ENCODE results near the gene COL7A1. TPM values are rescaled to one million over a fixed set of nuclear protein-coding genes. Genes with fewer than 3 reads are reported as not detected.

Gene COL7A1
- total RNA-seq, 5 donors from 2014 or later (not counting 1 experiment from before 2014, with no cell fraction given): 0.33 to 2.3 (median 1.3) TPM

DNA sequence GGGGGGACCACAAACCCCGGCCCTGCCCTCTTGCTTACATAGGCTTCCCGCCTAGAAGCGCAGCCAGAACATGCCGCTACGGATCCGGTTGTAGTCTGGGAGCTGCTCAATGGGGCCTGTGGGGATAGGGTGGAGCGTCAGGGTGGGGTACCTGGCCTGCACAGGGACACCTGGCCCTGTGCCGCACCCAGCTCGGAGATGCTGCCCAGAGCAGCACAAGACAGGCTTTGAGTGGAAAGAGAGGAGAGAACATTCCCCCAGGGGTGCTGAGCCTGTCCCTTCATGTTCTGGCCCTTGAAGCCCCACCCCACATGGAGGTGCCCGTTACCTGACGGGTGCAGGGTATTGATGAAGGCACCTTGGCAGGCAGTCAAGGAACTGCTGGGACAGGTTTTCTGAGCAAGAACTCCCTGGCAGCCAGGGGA is 4.0 kb upstream of the COL7A1 start:
- POLR2A ChIA-PET: no interaction called here
- H3K36me3 Mint-ChIP-seq: peaks cover 33% of the 10 kb centered on the region
- Histone ChIP-seq H3K4me3 (ENCODE audit: control insufficient read depth in 1 of 2, extremely low read depth in 1 of 2, low read length in 1 of 2) (no peak overlapping the region), H3K4me1 (ENCODE audit: control insufficient read depth in 1 of 2, extremely low read depth in 1 of 2, insufficient read depth in 2 of 2, low read length in 2 of 2) (peaks cover 0 to 8% of the 10 kb centered on the region in 2 experiments), H3K27ac (ENCODE audit: low read length) (no peak overlapping the region), H3K36me3 (ENCODE audit: control insufficient read depth in 2 of 2, extremely low read depth in 1 of 2, insufficient read depth in 1 of 2, low read length in 1 of 2) (peaks cover 30 to 62% of the 10 kb centered on the region in 2 donors), H3K9me3 (no peaks in the 10 kb centered on the region), H3K27me3 (replicated peaks in 1 of 2; ENCODE audit: control insufficient read depth in 2 of 2, extremely low read depth in 1 of 2, insufficient read depth in 2 of 2, low read length in 1 of 2) (peaks cover 0 to 22% of the 10 kb centered on the region in 2 experiments)
- peak overlapping the region in 1 of 2 donors; percentile 58 for H3K27ac Mint-ChIP-seq
- CTCF ChIA-PET: no interaction called here
- 90% methylated on average over 10 of the region's 11 CpGs for WGBS (ENCODE audit: insufficient coverage)
- DNase-seq (no peak), ATAC-seq (replicated peaks in 1 of 4) (no peak)
- H3K9me3 Mint-ChIP-seq: no peaks in the 10 kb centered on the region
- H3K4me1 Mint-ChIP-seq: peaks cover 6 to 9% (median 6%) of the 10 kb centered on the region in 3 donors
- H3K27me3 Mint-ChIP-seq: peaks cover 9 to 14% of the 10 kb centered on the region in 2 donors
- no peak overlapping the region for H3K4me3 Mint-ChIP-seq

DNA sequence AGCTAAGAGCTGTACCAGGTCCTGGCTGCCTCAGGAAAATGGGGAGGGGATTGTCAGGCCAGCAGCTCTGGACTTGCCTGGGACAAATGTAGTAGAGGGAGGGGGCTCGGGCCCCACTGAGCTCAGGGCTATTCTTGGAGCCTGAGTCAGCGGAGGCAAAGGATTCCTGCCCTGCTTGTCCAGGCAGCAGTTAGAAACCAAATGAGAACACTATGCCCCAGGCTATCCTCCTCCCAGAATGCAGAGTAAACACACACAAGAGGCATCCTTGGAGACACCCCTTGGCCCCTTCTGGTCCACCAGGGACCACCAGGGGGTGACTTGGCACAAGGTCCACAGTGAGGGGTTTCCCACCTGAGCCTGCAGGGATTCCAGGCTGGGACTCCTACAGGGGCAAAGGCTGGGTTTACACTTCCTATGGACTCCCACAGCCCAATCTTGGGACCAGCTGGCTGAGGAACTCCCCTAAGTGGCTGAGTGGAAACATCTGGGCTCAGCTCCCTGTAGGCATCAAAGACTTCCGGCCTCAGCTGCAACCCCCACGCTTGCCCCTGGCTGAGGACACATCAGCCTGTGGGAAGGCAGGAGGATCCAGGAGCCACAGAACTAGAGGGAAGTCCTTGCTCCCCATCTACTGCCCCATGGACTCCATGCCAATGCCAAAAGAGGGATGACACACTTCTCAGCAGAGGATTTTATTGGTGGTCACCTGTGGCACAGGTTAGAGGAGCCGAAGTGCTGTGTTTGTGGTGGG is 3.4 kb upstream of the COL7A1 start:
- WGBS (ENCODE audit: insufficient coverage): 96% methylated on average over 2 of the region's 5 CpGs

DNA sequence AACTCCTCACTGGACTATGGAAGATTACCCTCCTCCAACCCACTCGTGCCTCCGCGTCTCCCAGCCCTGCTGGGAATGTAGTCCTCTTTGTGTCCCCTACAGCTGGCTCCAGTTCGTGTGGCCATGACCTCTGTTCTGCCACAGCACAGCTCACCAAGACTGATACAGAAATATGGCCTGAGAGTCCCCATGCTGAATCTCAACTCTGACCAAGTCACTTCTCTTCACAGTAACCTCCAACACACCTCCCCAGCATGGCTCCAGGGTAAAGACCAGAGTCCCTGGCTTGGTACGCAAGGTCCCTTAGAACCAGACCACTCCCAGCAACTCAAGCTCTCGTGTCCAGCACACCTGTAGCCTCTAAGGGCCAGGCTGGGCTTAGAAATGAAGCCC is 2.3 kb upstream of the COL7A1 start:
- no peak overlapping the region for H3K27ac Mint-ChIP-seq
- 91% methylated on average over 6 of the region's 6 CpGs for WGBS (ENCODE audit: insufficient coverage)
- Histone ChIP-seq H3K9me3 (no peaks in the 10 kb centered on the region), H3K4me3 (ENCODE audit: control insufficient read depth in 1 of 2, extremely low read depth in 1 of 2, low read length in 1 of 2) (no peak overlapping the region), H3K36me3 (ENCODE audit: control insufficient read depth in 2 of 2, extremely low read depth in 1 of 2, insufficient read depth in 1 of 2, low read length in 1 of 2) (peaks cover 17 to 45% of the 10 kb centered on the region in 2 donors), H3K27me3 (replicated peaks in 1 of 2; ENCODE audit: control insufficient read depth in 2 of 2, extremely low read depth in 1 of 2, insufficient read depth in 2 of 2, low read length in 1 of 2) (peaks cover 0 to 38% of the 10 kb centered on the region in 2 experiments), H3K27ac (ENCODE audit: low read length) (no peak overlapping the region), H3K4me1 (ENCODE audit: control insufficient read depth in 1 of 2, extremely low read depth in 1 of 2, insufficient read depth in 2 of 2, low read length in 2 of 2) (peaks cover 0 to 8% of the 10 kb centered on the region in 2 experiments)
- H3K27me3 Mint-ChIP-seq: peaks cover 13 to 27% of the 10 kb centered on the region in 2 donors
- ChIA-PET POLR2A (no interaction called here), CTCF (no interaction called here)
- H3K4me3 Mint-ChIP-seq: no peak overlapping the region
- DNase-seq: no peak
- peaks cover 6 to 9% (median 6%) of the 10 kb centered on the region in 3 donors for H3K4me1 Mint-ChIP-seq
- no peak for ATAC-seq (replicated peaks in 1 of 4)
- H3K36me3 Mint-ChIP-seq: peaks cover 24% of the 10 kb centered on the region
- no peaks in the 10 kb centered on the region for H3K9me3 Mint-ChIP-seq

More for the DNA sequence above, 3.4 kb upstream of the COL7A1 start:
- no peak overlapping the region for H3K4me3 ChIP-seq (ENCODE audit: control insufficient read depth in 1 of 2, extremely low read depth in 1 of 2, low read length in 1 of 2)
- H3K9me3 ChIP-seq: no peaks in the 10 kb centered on the region
- peaks cover 0 to 27% of the 10 kb centered on the region in 2 experiments for H3K27me3 ChIP-seq (replicated peaks in 1 of 2; ENCODE audit: control insufficient read depth in 2 of 2, extremely low read depth in 1 of 2, insufficient read depth in 2 of 2, low read length in 1 of 2)
- POLR2A ChIA-PET: no interaction called here
- DNase-seq (no peak), ATAC-seq (replicated peaks in 1 of 4) (no peak)
- H3K27ac Mint-ChIP-seq: no peak overlapping the region
- H3K27ac ChIP-seq (ENCODE audit: low read length): no peak overlapping the region
- peaks cover 33% of the 10 kb centered on the region for H3K36me3 Mint-ChIP-seq
- peaks cover 0 to 8% of the 10 kb centered on the region in 2 experiments for H3K4me1 ChIP-seq (ENCODE audit: control insufficient read depth in 1 of 2, extremely low read depth in 1 of 2, insufficient read depth in 2 of 2, low read length in 2 of 2)
- H3K4me1 Mint-ChIP-seq: peaks cover 6 to 9% (median 6%) of the 10 kb centered on the region in 3 donors
- H3K27me3 Mint-ChIP-seq: peaks cover 9 to 16% of the 10 kb centered on the region in 2 donors
- peaks cover 26 to 56% of the 10 kb centered on the region in 2 donors for H3K36me3 ChIP-seq (ENCODE audit: control insufficient read depth in 2 of 2, extremely low read depth in 1 of 2, insufficient read depth in 1 of 2, low read length in 1 of 2)
- H3K9me3 Mint-ChIP-seq: no peaks in the 10 kb centered on the region
- H3K4me3 Mint-ChIP-seq: no peak overlapping the region
- CTCF ChIA-PET: no interaction called here

DNA sequence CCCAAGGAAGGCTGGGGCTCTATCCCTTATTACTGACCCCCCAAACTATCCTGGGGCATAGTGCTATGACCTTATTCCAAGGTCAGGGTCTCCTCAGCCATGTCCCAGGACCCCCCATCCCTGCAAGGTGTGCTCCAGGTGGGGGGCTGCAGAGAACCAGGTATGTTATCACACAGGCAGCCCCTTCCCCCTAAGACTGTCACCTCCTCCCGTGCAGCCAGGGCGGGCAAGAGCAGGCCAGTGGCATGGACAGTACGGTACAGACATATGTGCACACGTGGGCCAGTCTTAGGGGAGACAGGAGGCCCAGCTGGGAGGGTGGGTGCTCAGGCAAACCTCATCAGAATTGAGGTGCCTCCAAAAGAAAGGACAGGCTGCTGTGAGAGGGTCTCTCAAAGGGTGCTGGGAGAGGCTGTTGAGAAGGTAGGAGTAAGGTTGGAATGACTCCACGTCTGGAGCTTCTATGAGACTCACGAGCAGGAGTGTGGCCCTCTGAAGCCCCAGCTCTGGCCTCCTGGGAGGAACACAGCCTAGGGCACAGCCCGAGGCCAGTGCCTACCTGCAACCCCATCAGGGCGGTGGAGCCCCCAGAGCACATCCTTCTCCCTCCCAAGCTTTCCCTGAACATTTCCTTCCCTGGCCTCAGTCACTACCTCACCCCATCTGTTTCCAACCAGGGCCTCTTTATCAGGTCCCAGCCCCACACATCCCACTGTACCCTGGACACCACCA is 1.7 kb upstream of the COL7A1 start:
- DNase-seq (no peak), ATAC-seq (replicated peaks in 1 of 4) (no peak)
- peaks cover 15 to 42% of the 10 kb centered on the region in 2 donors for H3K36me3 ChIP-seq (ENCODE audit: control insufficient read depth in 2 of 2, extremely low read depth in 1 of 2, insufficient read depth in 1 of 2, low read length in 1 of 2)

DNA sequence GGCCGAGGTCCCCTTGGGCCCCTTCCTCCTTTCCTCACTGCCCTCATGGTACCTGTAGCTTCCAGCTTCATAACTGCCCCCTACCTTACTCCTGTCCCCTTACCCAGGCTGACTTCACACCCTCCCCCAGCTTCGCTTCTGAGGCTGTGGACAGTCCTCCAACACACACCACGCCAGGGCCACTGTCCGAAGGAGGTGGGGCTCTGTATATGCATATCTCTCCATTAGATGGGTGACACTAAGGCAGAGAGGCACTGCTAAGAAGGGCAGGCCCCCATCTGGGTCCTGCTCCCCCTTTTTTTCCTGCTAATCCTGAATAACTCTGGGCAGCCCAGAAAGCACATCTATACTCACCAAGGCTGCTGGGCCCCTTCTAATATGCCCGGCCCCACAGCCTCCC is 1.0 kb upstream of the COL7A1 start:
- ATAC-seq (replicated peaks in 1 of 4): no peak
- H3K4me3 ChIP-seq (ENCODE audit: control insufficient read depth in 1 of 2, extremely low read depth in 1 of 2, low read length in 1 of 2): no peak overlapping the region
- 71% methylated on average over 3 of the region's 5 CpGs for WGBS (ENCODE audit: insufficient coverage)
- no peak for DNase-seq
- CTCF ChIA-PET: no interaction called here
- H3K27ac ChIP-seq (ENCODE audit: low read length): no peak overlapping the region
- Mint-ChIP-seq H3K27me3 (peaks cover 15 to 31% of the 10 kb centered on the region in 2 donors), H3K4me3 (peak overlapping the region in 1 of 3 donors; percentile 43), H3K9me3 (no peaks in the 10 kb centered on the region), H3K27ac (no peak overlapping the region), H3K4me1 (peaks cover 6 to 9% (median 6%) of the 10 kb centered on the region in 3 donors), H3K36me3 (peaks cover 21% of the 10 kb centered on the region)
- peaks cover 10 to 36% of the 10 kb centered on the region in 2 donors for H3K36me3 ChIP-seq (ENCODE audit: control insufficient read depth in 2 of 2, extremely low read depth in 1 of 2, insufficient read depth in 1 of 2, low read length in 1 of 2)
- peaks cover 0 to 8% of the 10 kb centered on the region in 2 experiments for H3K4me1 ChIP-seq (ENCODE audit: control insufficient read depth in 1 of 2, extremely low read depth in 1 of 2, insufficient read depth in 2 of 2, low read length in 2 of 2)
- H3K27me3 ChIP-seq (replicated peaks in 1 of 2; ENCODE audit: control insufficient read depth in 2 of 2, extremely low read depth in 1 of 2, insufficient read depth in 2 of 2, low read length in 1 of 2): peaks cover 0 to 50% of the 10 kb centered on the region in 2 experiments
- POLR2A ChIA-PET: no interaction called here
- no peaks in the 10 kb centered on the region for H3K9me3 ChIP-seq

More for the DNA sequence above, 1.7 kb upstream of the COL7A1 start:
- 93% methylated on average over 4 of the region's 8 CpGs for WGBS (ENCODE audit: insufficient coverage)
- peaks cover 6 to 9% (median 6%) of the 10 kb centered on the region in 3 donors for H3K4me1 Mint-ChIP-seq
- Histone ChIP-seq H3K4me1 (ENCODE audit: control insufficient read depth in 1 of 2, extremely low read depth in 1 of 2, insufficient read depth in 2 of 2, low read length in 2 of 2) (peaks cover 0 to 8% of the 10 kb centered on the region in 2 experiments), H3K4me3 (ENCODE audit: control insufficient read depth in 1 of 2, extremely low read depth in 1 of 2, low read length in 1 of 2) (no peak overlapping the region), H3K27ac (ENCODE audit: low read length) (no peak overlapping the region), H3K9me3 (no peaks in the 10 kb centered on the region), H3K27me3 (replicated peaks in 1 of 2; ENCODE audit: control insufficient read depth in 2 of 2, extremely low read depth in 1 of 2, insufficient read depth in 2 of 2, low read length in 1 of 2) (peaks cover 0 to 44% of the 10 kb centered on the region in 2 experiments)
- H3K36me3 Mint-ChIP-seq: peaks cover 21% of the 10 kb centered on the region
- H3K4me3 Mint-ChIP-seq: no peak overlapping the region
- no peaks in the 10 kb centered on the region for H3K9me3 Mint-ChIP-seq
- CTCF ChIA-PET: no interaction called here
- POLR2A ChIA-PET: no interaction called here
- peaks cover 13 to 27% of the 10 kb centered on the region in 2 donors for H3K27me3 Mint-ChIP-seq
- no peak overlapping the region for H3K27ac Mint-ChIP-seq

DNA sequence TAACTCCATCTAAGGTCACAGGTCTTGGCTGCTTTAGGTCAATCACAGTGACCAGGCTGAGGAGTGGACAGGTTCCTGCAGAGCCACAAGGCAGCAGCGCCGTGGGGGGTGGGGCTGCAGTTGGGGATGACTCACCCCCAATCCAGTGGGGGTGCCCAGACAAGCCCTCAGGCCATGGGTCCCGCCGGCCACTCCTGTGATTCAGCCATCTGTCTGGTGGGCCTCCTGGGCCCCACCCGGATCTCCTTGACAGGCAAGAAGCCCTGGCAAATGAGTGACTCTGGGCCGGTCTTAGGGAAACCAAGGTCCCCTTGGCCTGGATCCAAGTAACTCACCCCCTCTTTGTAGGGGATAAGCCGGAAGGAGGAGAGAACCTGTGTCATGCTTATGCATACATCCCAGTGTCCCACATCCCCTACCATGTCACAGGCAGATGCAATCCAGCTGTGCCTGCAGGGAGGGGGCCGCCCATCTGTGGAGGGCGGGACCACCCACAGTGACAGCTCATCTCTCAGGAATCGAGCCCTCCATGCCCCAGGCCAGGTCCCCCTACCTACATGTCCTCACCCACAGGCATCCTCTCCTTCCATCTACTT is 495 bp upstream of the COL7A1 start:
- peak in 1 of 4 experiments; percentile 12 for ATAC-seq (replicated peaks in 1 of 4)
- Histone ChIP-seq H3K27ac (ENCODE audit: low read length) (no peak overlapping the region), H3K27me3 (replicated peaks in 1 of 2; ENCODE audit: control insufficient read depth in 2 of 2, extremely low read depth in 1 of 2, insufficient read depth in 2 of 2, low read length in 1 of 2) (peaks cover 0 to 54% of the 10 kb centered on the region in 2 experiments), H3K4me3 (ENCODE audit: control insufficient read depth in 1 of 2, extremely low read depth in 1 of 2, low read length in 1 of 2) (no peak overlapping the region), H3K9me3 (no peaks in the 10 kb centered on the region), H3K36me3 (ENCODE audit: control insufficient read depth in 2 of 2, extremely low read depth in 1 of 2, insufficient read depth in 1 of 2, low read length in 1 of 2) (peaks cover 10 to 31% of the 10 kb centered on the region in 2 donors), H3K4me1 (ENCODE audit: control insufficient read depth in 1 of 2, extremely low read depth in 1 of 2, insufficient read depth in 2 of 2, low read length in 2 of 2) (peaks cover 0 to 8% of the 10 kb centered on the region in 2 experiments)
- ChIA-PET POLR2A (no interaction called here), CTCF (no interaction called here)
- H3K9me3 Mint-ChIP-seq: no peaks in the 10 kb centered on the region
- peaks cover 17% of the 10 kb centered on the region for H3K36me3 Mint-ChIP-seq
- no peak for DNase-seq
- peak overlapping the region in 1 of 3 donors; percentile 43 for H3K4me3 Mint-ChIP-seq
- H3K4me1 Mint-ChIP-seq: peaks cover 6 to 9% (median 6%) of the 10 kb centered on the region in 3 donors
- H3K27me3 Mint-ChIP-seq: peaks cover 20 to 35% of the 10 kb centered on the region in 2 donors
- H3K27ac Mint-ChIP-seq: no peak overlapping the region
- WGBS (ENCODE audit: insufficient coverage): 60% methylated on average over 3 of the region's 10 CpGs

All from T-cell (primary cell).